Measurements from ENCODE around the gene MEF2C.

The MEF2C gene

GRCh38 chr5:88707216-88707965 lies 175.6 kb downstream of the MEF2C start:
- Histone ChIP-seq H3K4me1 (ENCODE audit: control insufficient read depth, insufficient read depth, low read length) (0 out of 2 replicates have a peak, but pooled peaks cover 2% of the 10 kb centered on the region), H3K4me3 (ENCODE audit: low read length) (no peak overlapping the region), H3K9me3 (ENCODE audit: control insufficient read depth, insufficient read depth, low read length) (no peaks in the 10 kb centered on the region), H3K36me3 (ENCODE audit: control insufficient read depth, insufficient read depth, low read length) (no peaks in the 10 kb centered on the region), H3K27ac (ENCODE audit: low read length) (no peak overlapping the region), H3K27me3 (ENCODE audit: control insufficient read depth, insufficient read depth, low read length) (no peaks in the 10 kb centered on the region)
- no peak for DNase-seq (ENCODE audit: low read depth, low spot score)
- WGBS (ENCODE audit: insufficient coverage, insufficient read length): no CpG with 5 or more reads among the region's 4 CpGs

- Histone ChIP-seq H3K27me3 (ENCODE audit: control insufficient read depth, insufficient read depth, low read length) (no peaks in the 10 kb centered on the region), H3K9me3 (ENCODE audit: control insufficient read depth, insufficient read depth, low read length) (no peaks in the 10 kb centered on the region), H3K36me3 (ENCODE audit: control insufficient read depth, insufficient read depth, low read length) (no peaks in the 10 kb centered on the region), H3K4me3 (ENCODE audit: low read length) (no peak overlapping the region), H3K27ac (ENCODE audit: low read length) (no peak overlapping the region), H3K4me1 (ENCODE audit: control insufficient read depth, insufficient read depth, low read length) (peaks cover 4% of the 10 kb centered on the region; the same call in 1 of the 2 replicates)
- no peak for DNase-seq (ENCODE audit: low read depth, low spot score)
- no CpG with 5 or more reads among the region's 4 CpGs for WGBS (ENCODE audit: insufficient coverage, insufficient read length)
Measured at GRCh38 chr5:88702332-88702731, 180.7 kb downstream of the MEF2C start.

- DNase-seq (ENCODE audit: low read depth, low spot score): no peak
- Histone ChIP-seq H3K27me3 (ENCODE audit: control insufficient read depth, insufficient read depth, low read length) (peaks cover 4% of the 10 kb centered on the region), H3K36me3 (ENCODE audit: control insufficient read depth, insufficient read depth, low read length) (no peaks in the 10 kb centered on the region), H3K4me3 (ENCODE audit: low read length) (no peak overlapping the region), H3K9me3 (ENCODE audit: control insufficient read depth, insufficient read depth, low read length) (no peaks in the 10 kb centered on the region), H3K4me1 (ENCODE audit: control insufficient read depth, insufficient read depth, low read length) (peaks cover 5% of the 10 kb centered on the region; the same call in 1 of the 2 replicates), H3K27ac (ENCODE audit: low read length) (no peak overlapping the region)
Measured at GRCh38 chr5:88700121-88700520, 182.9 kb downstream of the MEF2C start.

GRCh38 chr5:88698290-88698689 lies 184.7 kb downstream of the MEF2C start:
- Histone ChIP-seq H3K9me3 (ENCODE audit: control insufficient read depth, insufficient read depth, low read length) (no peaks in the 10 kb centered on the region), H3K4me1 (ENCODE audit: control insufficient read depth, insufficient read depth, low read length) (peaks cover 6% of the 10 kb centered on the region; the same call in 1 of the 2 replicates), H3K27me3 (ENCODE audit: control insufficient read depth, insufficient read depth, low read length) (peaks cover 20% of the 10 kb centered on the region), H3K4me3 (ENCODE audit: low read length) (no peak overlapping the region), H3K36me3 (ENCODE audit: control insufficient read depth, insufficient read depth, low read length) (no peaks in the 10 kb centered on the region), H3K27ac (ENCODE audit: low read length) (no peak overlapping the region)
- DNase-seq (ENCODE audit: low read depth, low spot score): no peak
- no CpG with 5 or more reads among the region's 1 CpG for WGBS (ENCODE audit: insufficient coverage, insufficient read length)

GRCh38 chr5:88696466-88696865 lies 186.5 kb downstream of the MEF2C start:
- Histone ChIP-seq H3K27ac (ENCODE audit: low read length) (no peak overlapping the region), H3K9me3 (ENCODE audit: control insufficient read depth, insufficient read depth, low read length) (no peaks in the 10 kb centered on the region), H3K27me3 (ENCODE audit: control insufficient read depth, insufficient read depth, low read length) (peaks cover 37% of the 10 kb centered on the region), H3K4me1 (ENCODE audit: control insufficient read depth, insufficient read depth, low read length) (peaks cover 6% of the 10 kb centered on the region), H3K4me3 (ENCODE audit: low read length) (no peak overlapping the region), H3K36me3 (ENCODE audit: control insufficient read depth, insufficient read depth, low read length) (no peaks in the 10 kb centered on the region)
- DNase-seq (ENCODE audit: low read depth, low spot score): no peak

GRCh38 chr5:88695931-88696330 lies 187.1 kb downstream of the MEF2C start:
- H3K36me3 ChIP-seq (ENCODE audit: control insufficient read depth, insufficient read depth, low read length): no peaks in the 10 kb centered on the region
- WGBS (ENCODE audit: insufficient coverage, insufficient read length): no CpG with 5 or more reads among the region's 3 CpGs
- DNase-seq (ENCODE audit: low read depth, low spot score): no peak
- no peak overlapping the region for H3K27ac ChIP-seq (ENCODE audit: low read length)
- H3K9me3 ChIP-seq (ENCODE audit: control insufficient read depth, insufficient read depth, low read length): no peaks in the 10 kb centered on the region
- H3K27me3 ChIP-seq (ENCODE audit: control insufficient read depth, insufficient read depth, low read length): peaks cover 42% of the 10 kb centered on the region
- peaks cover 6% of the 10 kb centered on the region for H3K4me1 ChIP-seq (ENCODE audit: control insufficient read depth, insufficient read depth, low read length)
- H3K4me3 ChIP-seq (ENCODE audit: low read length): no peak overlapping the region

- Histone ChIP-seq H3K4me3 (ENCODE audit: low read length) (no peak overlapping the region), H3K4me1 (ENCODE audit: control insufficient read depth, insufficient read depth, low read length) (peaks cover 6% of the 10 kb centered on the region), H3K36me3 (ENCODE audit: control insufficient read depth, insufficient read depth, low read length) (no peaks in the 10 kb centered on the region), H3K27ac (ENCODE audit: low read length) (no peak overlapping the region), H3K27me3 (ENCODE audit: control insufficient read depth, insufficient read depth, low read length) (peaks cover 49% of the 10 kb centered on the region), H3K9me3 (ENCODE audit: control insufficient read depth, insufficient read depth, low read length) (no peaks in the 10 kb centered on the region)
- WGBS (ENCODE audit: insufficient coverage, insufficient read length): no CpG with 5 or more reads among the region's 19 CpGs
- DNase-seq (ENCODE audit: low read depth, low spot score): no peak
Measured at GRCh38 chr5:88695232-88695631, 187.8 kb downstream of the MEF2C start.

- peaks cover 6% of the 10 kb centered on the region for H3K4me1 ChIP-seq (ENCODE audit: control insufficient read depth, insufficient read depth, low read length)
- H3K36me3 ChIP-seq (ENCODE audit: control insufficient read depth, insufficient read depth, low read length): no peaks in the 10 kb centered on the region
- no CpG with 5 or more reads among the region's 28 CpGs for WGBS (ENCODE audit: insufficient coverage, insufficient read length)
- peaks cover 60% of the 10 kb centered on the region for H3K27me3 ChIP-seq (ENCODE audit: control insufficient read depth, insufficient read depth, low read length)
- H3K27ac ChIP-seq (ENCODE audit: low read length): no peak overlapping the region
- no peak overlapping the region for H3K4me3 ChIP-seq (ENCODE audit: low read length)
- no peaks in the 10 kb centered on the region for H3K9me3 ChIP-seq (ENCODE audit: control insufficient read depth, insufficient read depth, low read length)
- DNase-seq (ENCODE audit: low read depth, low spot score): no peak
Measured at GRCh38 chr5:88694023-88694679, 188.8 kb downstream of the MEF2C start.

- no peak overlapping the region; the same call in 1 of the 2 replicates for H3K4me3 ChIP-seq (ENCODE audit: low read length)
Measured at GRCh38 chr5:88693071-88693932, 189.7 kb downstream of the MEF2C start.

More at GRCh38 chr5:88693071-88693932, 189.7 kb downstream of the MEF2C start:
- H3K27ac ChIP-seq (ENCODE audit: low read length): no peak overlapping the region
- H3K36me3 ChIP-seq (ENCODE audit: control insufficient read depth, insufficient read depth, low read length): no peaks in the 10 kb centered on the region
- no peaks in the 10 kb centered on the region for H3K9me3 ChIP-seq (ENCODE audit: control insufficient read depth, insufficient read depth, low read length)
- H3K4me1 ChIP-seq (ENCODE audit: control insufficient read depth, insufficient read depth, low read length): peaks cover 6% of the 10 kb centered on the region
- peaks cover 68% of the 10 kb centered on the region for H3K27me3 ChIP-seq (ENCODE audit: control insufficient read depth, insufficient read depth, low read length)
- no CpG with 5 or more reads among the region's 25 CpGs for WGBS (ENCODE audit: insufficient coverage, insufficient read length)
- DNase-seq (ENCODE audit: low read depth, low spot score): no peak
